Suprapubic skin (tissue), 4 donors: ENCODE data around the gene TEX36. TPM values are rescaled to one million over a fixed set of nuclear protein-coding genes. Genes with fewer than 3 reads are reported as not detected.
"Not testable (repeated sequence)": the region's sequence is repeated elsewhere in the genome, so short reads cannot be mapped to it uniquely, and the experiment has no call there.

Experiments
- DNase-seq, 2 donors: peaks; one replicate each; pipeline ENCODE4 v3.0.0-alpha.2; 2019; ENCODE audit warnings: low spot score in 2 of 2
- H3K27ac ChIP-seq: fragments of 200-600 bp; sonication (generic); one replicate; pipeline ENCODE4 v1.5.1; 2019
- H3K27me3 ChIP-seq: fragments of 200-600 bp; sonication (generic); one replicate; pipeline ENCODE4 v1.5.1; 2019
- H3K36me3 ChIP-seq: fragments of 200-600 bp; sonication (generic); one replicate; pipeline ENCODE4 v1.5.1; 2019
- H3K4me1 ChIP-seq: fragments of 200-600 bp; sonication (generic); one replicate; pipeline ENCODE4 v1.5.1; 2019
- H3K4me3 ChIP-seq: fragments of 200-600 bp; sonication (generic); one replicate; pipeline ENCODE4 v1.5.1; 2019; ENCODE audit warnings: mild to moderate bottlenecking
- H3K9me3 ChIP-seq: fragments of 200-600 bp; sonication (generic); one replicate; pipeline ENCODE4 v1.5.1; 2019
- CTCF ChIP-seq, 2 donors: fragments of 200-600 bp in 1 of 2; fragments of 450-650 bp in 1 of 2; sonication (generic) in 1 of 2; IDR thresholded peaks; one replicate each; pipeline ENCODE4 v1.5.1; 2016 to 2019; ENCODE audit warnings: antibody characterized with exemption in 2 of 2, mild to moderate bottlenecking in 1 of 2, moderate library complexity in 1 of 2
- EP300 ChIP-seq: sonication (generic); formaldehyde crosslinking; IDR thresholded peaks from one replicate; pipeline ENCODE4 v1.6.1; 2017; ENCODE audit warnings: antibody characterized with exemption
- POLR2A ChIP-seq, 2 donors: fragments of 450-650 bp; IDR thresholded peaks; one replicate each; pipeline ENCODE4 v1.6.1; 2017; ENCODE audit warnings: antibody characterized with exemption in 2 of 2, mild to moderate bottlenecking in 2 of 2, moderate library complexity in 2 of 2
- POLR2AphosphoS5 ChIP-seq, 3 donors: sonication (generic); formaldehyde crosslinking; IDR thresholded peaks; one replicate each; pipeline ENCODE4 v1.6.1; 2017; ENCODE audit warnings: antibody characterized with exemption in 3 of 3
- WGBS: methylation state at CpG from one replicate; pipeline ENCODE4 v1.1.5; 2018; 5-methylcytosine and 5-hydroxymethylcytosine counted together
- total RNA-seq, 4 donors: library from RNA; depleted of rRNA; stranded (reverse); fragments of >200 nt; gene quantifications; one replicate each; pipeline ENCODE4 v1.1.0, GENCODE V29; 2016

Gene TEX36
- total RNA-seq, 4 donors from 2014 or later: not detected

- no peaks in the 10 kb centered on the region for H3K27me3 ChIP-seq
- TF ChIP-seq POLR2AphosphoS5 (IDR thresholded peaks at IDR 0.05) (no peak), POLR2A (IDR thresholded peaks at IDR 0.05) (no peak), EP300 (no peak), CTCF (IDR thresholded peaks at IDR 0.05) (no peak)
- H3K36me3 ChIP-seq: no peaks in the 10 kb centered on the region
- no peak overlapping the region for H3K4me3 ChIP-seq
- no peaks in the 10 kb centered on the region for H3K9me3 ChIP-seq
- peaks cover 4% of the 10 kb centered on the region for H3K4me1 ChIP-seq
- WGBS: 90% methylated on average over 1 of the region's 1 CpG
- no peak for DNase-seq
- H3K27ac ChIP-seq: no peak overlapping the region
Observed at GRCh38 chr10:125659071-125659470, 23.9 kb downstream of the TEX36 start.

- peaks cover 1% of the 10 kb centered on the region for H3K4me1 ChIP-seq
- H3K27ac ChIP-seq: no peak overlapping the region
- no peaks in the 10 kb centered on the region for H3K27me3 ChIP-seq
- WGBS: 93% methylated on average over 3 of the region's 3 CpGs
- no peaks in the 10 kb centered on the region for H3K36me3 ChIP-seq
- no peak for TF ChIP-seq POLR2A (IDR thresholded peaks at IDR 0.05)
- no peak for TF ChIP-seq POLR2AphosphoS5 (IDR thresholded peaks at IDR 0.05)
- no peak for TF ChIP-seq EP300
- TF ChIP-seq CTCF (IDR thresholded peaks at IDR 0.05): no peak
- DNase-seq: no peak
- no peaks in the 10 kb centered on the region for H3K9me3 ChIP-seq
- H3K4me3 ChIP-seq: no peak overlapping the region
Observed at GRCh38 chr10:125656523-125656922, 26.4 kb downstream of the TEX36 start.

GRCh38 chr10:125653113-125653512 lies 29.9 kb downstream of the TEX36 start:
- 80% methylated on average over 2 of the region's 2 CpGs for WGBS
- not testable (repeated sequence) for DNase-seq, H3K27ac ChIP-seq, H3K36me3 ChIP-seq, H3K4me3 ChIP-seq, H3K9me3 ChIP-seq, H3K4me1 ChIP-seq, H3K27me3 ChIP-seq

GRCh38 chr10:125646311-125646710 lies 36.7 kb downstream of the TEX36 start:
- H3K4me3 ChIP-seq: no peak overlapping the region
- no peak overlapping the region for H3K27ac ChIP-seq
- no peak for DNase-seq

GRCh38 chr10:125641398-125641797 lies 41.6 kb downstream of the TEX36 start:
- TF ChIP-seq POLR2AphosphoS5 (IDR thresholded peaks at IDR 0.05): no peak
- no peak for TF ChIP-seq EP300
- no peak for TF ChIP-seq POLR2A (IDR thresholded peaks at IDR 0.05)
- TF ChIP-seq CTCF (IDR thresholded peaks at IDR 0.05): no peak
- DNase-seq: no peak
- H3K4me1 ChIP-seq: no peaks in the 10 kb centered on the region
- H3K4me3 ChIP-seq: no peak overlapping the region
- H3K27ac ChIP-seq: no peak overlapping the region
- H3K27me3 ChIP-seq: peaks cover 9% of the 10 kb centered on the region
- 48% methylated on average over 3 of the region's 3 CpGs for WGBS
- no peaks in the 10 kb centered on the region for H3K9me3 ChIP-seq
- no peaks in the 10 kb centered on the region for H3K36me3 ChIP-seq

More at GRCh38 chr10:125646311-125646710, 36.7 kb downstream of the TEX36 start:
- no peak for TF ChIP-seq CTCF (IDR thresholded peaks at IDR 0.05)
- no peak for TF ChIP-seq POLR2A (IDR thresholded peaks at IDR 0.05)
- no peak for TF ChIP-seq EP300
- no peak for TF ChIP-seq POLR2AphosphoS5 (IDR thresholded peaks at IDR 0.05)
- H3K4me1 ChIP-seq: no peaks in the 10 kb centered on the region
- 54% methylated on average over 1 of the region's 1 CpG for WGBS
- no peaks in the 10 kb centered on the region for H3K36me3 ChIP-seq
- H3K9me3 ChIP-seq: peaks cover 6% of the 10 kb centered on the region
- peaks cover 2% of the 10 kb centered on the region for H3K27me3 ChIP-seq

GRCh38 chr10:125640653-125641052 lies 42.3 kb downstream of the TEX36 start:
- H3K27ac ChIP-seq: no peak overlapping the region
- no peak for DNase-seq
- H3K4me1 ChIP-seq: no peaks in the 10 kb centered on the region
- H3K27me3 ChIP-seq: peaks cover 9% of the 10 kb centered on the region
- H3K9me3 ChIP-seq: no peaks in the 10 kb centered on the region
- no peak overlapping the region for H3K4me3 ChIP-seq
- no peaks in the 10 kb centered on the region for H3K36me3 ChIP-seq
- TF ChIP-seq CTCF (IDR thresholded peaks at IDR 0.05) (no peak), EP300 (no peak), POLR2AphosphoS5 (IDR thresholded peaks at IDR 0.05) (no peak), POLR2A (IDR thresholded peaks at IDR 0.05) (no peak)
- 100% methylated on average over 1 of the region's 1 CpG for WGBS
